ENCODE measurements around the gene PLCH1.

- TF ChIP-seq, protein P1, sequence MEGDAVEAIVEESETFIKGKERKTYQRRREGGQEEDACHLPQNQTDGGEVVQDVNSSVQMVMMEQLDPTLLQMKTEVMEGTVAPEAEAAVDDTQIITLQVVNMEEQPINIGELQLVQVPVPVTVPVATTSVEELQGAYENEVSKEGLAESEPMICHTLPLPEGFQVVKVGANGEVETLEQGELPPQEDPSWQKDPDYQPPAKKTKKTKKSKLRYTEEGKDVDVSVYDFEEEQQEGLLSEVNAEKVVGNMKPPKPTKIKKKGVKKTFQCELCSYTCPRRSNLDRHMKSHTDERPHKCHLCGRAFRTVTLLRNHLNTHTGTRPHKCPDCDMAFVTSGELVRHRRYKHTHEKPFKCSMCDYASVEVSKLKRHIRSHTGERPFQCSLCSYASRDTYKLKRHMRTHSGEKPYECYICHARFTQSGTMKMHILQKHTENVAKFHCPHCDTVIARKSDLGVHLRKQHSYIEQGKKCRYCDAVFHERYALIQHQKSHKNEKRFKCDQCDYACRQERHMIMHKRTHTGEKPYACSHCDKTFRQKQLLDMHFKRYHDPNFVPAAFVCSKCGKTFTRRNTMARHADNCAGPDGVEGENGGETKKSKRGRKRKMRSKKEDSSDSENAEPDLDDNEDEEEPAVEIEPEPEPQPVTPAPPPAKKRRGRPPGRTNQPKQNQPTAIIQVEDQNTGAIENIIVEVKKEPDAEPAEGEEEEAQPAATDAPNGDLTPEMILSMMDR (conservative IDR thresholded peaks at IDR 0.05; ENCODE audit: low read length) = no peak
- TF ChIP-seq EZH2phosphoT487 (IDR thresholded peaks at IDR 0.05; ENCODE audit: borderline replicate concordance, low read depth, low read length) = no peak
Observed at GRCh38 chr3:155418407-155418806, 326.5 kb downstream of the PLCH1 start.

Data from OCI-LY7 (cell line).